Measurements from ENCODE around the gene GSTA4.
"Not testable (repeated sequence)": the region's sequence is repeated elsewhere in the genome, so short reads cannot be mapped to it uniquely, and the experiment has no call there.

The GSTA4 gene

DNA sequence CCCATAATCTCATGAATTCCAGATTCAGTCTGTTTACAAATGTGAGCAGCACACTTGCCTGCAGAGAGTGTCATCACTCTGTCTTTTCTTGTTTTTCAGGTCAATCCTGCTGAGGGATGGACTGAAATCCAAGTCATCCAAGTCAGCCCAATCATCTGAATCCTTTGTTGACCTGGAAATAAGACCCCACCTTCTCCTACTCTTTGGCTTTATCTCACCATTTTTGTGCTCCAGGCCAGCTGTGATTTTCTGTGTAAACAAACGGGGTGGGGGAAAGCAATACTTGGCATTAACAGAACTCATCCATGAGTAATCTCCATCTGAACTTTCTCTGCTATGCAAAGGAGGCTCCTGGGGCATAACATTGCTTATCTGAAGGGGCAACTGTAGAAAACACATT lies 16.9 kb upstream of the GSTA4 start:
- no peak for DNase-seq

DNA sequence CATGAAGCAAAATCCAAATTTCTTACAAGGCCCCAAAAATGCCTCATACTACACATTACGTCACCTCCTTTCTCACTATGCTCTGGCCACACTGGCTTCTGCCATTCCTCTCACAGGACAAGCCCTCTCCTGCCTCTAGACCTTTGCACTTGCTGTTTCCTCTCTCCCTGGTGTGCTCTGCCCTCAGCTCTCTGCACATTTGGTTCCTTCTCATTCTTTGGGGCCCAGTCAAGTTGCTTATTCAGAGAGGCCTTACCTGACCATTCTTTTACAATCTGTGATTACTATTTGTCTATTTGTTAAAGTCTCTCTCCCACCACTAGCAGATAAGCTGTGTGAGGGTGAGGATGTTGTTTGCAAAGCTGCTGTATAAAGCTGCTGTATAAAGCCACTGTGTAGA lies 15.4 kb upstream of the GSTA4 start:
- no peak for DNase-seq

DNA sequence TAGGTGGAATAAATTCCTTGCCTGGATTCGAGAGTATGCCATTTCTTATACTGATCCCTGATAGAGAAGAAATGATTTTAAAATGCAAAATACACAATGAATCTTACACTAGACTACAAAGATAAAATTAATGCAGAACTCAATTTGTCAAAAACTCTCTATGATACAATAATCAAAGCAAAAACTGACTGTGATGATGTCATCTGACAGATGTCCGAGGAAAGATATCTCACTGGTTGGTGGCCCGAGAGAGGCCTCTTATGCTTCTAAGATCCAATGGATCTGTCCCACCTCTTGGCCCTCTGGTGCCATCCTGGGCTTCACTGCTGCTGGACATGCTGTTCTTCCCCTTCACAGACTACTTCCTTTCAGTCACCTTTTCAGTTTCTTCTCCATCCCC lies 14.4 kb upstream of the GSTA4 start:
- no peak for DNase-seq

DNA sequence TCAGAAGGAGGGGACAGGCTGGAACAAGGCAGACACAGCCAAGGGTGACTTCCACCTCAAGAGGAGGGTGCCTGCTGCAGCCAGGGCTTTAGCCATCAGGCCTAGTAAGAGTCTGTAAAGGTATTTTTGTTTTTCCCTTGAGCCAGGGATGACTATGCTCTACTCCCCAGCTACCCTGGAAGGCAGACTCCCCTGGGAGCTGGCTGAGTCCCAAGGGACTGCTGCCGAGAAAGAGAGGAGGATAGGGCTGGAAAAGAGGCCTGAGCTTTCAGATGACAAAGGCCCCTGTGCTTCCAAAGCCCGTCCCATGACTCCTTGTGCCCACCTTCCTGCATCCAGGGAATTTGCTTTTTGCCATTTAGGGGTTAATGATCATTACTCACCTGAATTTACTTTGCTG lies 14.0 kb upstream of the GSTA4 start:
- DNase-seq, result no peak

DNA sequence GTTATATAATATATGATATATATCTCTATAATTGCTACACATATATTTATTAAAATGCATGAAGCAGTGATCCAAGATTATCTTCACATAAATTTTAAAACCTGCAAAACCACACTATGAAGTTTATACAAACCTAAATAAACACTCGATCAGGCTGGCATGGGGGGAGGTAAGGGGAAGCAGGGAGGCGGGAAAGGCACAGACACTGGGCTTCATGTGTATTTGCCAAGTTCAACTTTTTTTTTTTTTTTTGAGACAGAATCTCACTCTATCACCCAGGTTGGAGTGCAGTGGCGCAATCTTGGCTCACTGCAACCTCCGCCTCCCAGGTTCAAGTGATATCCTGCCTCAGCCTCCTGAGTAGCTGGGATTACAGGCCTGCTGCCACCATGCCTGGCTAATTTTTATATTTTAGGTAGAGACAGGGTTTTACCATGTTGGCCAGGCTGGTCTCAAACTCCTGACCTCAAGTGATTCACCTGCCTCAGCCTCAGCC lies 13.2 kb upstream of the GSTA4 start:
- not testable (repeated sequence) for DNase-seq

DNA sequence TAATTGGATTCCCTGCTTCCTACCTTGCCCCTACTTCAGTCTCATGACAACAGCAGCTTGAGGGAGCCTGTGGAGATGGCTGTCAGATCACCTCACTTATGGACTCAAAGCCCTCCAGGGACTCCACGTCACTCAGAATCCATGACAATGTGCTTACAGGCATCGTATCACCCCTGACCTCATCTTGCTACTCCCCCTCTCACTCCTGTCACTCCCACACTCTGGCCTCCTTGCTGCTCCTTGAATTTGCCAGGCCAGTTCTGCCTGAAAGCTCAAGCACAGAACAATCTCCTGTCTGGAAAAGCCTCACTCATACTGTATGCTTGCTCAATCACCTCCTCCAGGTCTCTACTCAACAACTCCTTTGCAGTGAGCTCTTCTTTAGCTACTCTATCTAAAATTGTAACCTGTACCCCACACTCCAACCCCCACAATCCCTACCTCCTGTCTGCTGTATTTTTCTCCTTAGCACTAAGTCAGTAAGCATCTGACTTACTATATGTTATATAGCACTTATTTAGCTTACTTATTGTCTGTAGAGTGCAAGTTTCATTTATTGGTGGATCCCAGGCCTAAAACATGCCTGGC lies 10.7 kb upstream of the GSTA4 start:
- no peak for DNase-seq

DNA sequence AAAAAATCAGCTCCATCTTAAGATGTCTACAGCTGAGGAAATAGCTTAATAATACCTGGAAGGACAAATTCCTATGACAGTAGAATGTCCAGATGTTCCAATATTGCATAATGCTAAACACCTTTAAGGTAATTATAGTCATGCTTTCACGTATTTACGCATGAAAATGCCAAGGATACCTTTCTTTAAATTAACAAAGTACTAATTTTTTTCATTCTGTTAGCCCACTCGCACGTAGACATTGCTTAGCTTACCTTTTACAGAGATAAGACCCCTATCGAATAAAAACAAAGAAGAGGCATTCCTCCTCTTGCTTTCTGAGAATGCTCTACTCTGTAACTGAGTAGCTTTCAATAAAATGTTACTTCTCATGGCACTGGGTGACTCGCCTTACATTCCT lies 4.4 kb upstream of the GSTA4 start:
- no peak for DNase-seq

DNA sequence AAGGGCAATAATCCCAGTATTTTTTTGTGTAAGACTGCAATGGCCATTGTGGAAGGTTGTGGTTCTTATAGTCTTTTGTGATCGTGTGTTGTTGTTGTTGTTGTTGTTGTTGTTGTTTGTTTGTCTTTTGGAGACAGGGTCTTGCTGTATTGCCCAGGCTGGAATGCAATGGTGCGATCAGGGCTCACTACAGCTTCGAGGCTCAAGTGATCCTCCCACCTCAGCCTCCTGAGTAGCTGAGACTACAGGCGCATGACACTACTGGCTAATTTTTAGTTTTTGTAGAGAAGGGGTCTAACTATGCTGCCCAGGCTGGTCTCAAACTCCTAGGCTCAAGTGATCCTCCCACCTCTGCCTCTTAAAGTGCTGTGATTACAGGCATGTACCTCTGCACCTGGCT lies 3.5 kb upstream of the GSTA4 start:
- DNase-seq, result no peak

DNA sequence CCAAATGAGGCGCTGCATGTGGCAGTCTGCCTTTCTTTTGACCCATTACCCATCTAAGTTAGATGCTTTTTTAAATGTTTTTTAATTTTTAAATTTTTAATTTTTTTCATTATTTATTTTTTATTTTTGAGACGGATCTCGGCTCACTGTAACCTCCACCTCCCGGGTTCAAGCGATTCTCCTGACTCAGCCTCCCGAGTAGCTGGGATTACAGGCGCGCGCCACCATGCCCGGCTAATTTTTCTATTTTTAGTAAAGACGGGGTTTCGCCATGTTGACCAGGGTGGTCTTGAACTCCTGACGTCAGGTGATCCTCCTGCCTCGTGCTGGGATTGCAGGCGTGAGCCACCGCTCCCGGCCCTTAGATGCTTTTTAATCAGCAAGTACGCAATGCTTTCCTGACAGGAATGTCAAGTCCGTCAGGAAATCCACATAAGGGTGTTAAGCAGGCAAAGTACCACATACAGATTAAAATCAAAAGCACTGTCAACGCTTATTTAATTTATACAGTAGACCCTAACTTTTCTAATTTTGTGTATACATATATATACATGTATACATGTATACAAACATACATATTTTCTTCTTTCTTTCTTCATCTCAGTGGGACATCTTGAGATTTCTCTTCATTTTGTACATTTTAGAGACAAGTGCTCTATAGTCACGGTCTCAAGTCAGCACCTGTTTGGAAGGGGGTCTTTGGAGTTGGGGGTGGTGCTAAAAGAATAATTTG lies 995 bp upstream of the GSTA4 start:
- DNase-seq, result peak; percentile 87

DNA sequence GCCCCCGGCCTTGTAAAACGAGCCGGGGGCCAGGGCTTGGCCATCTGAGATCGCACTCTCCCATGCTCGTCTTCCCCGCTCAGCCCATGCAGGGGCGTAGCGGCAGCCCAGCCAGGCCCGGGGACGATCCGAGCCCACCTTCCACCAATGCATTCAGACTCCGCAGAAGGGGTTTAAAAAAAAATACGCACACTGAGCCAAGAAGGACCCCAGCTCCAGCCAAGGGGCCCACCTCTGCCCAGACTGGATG lies 320 bp downstream of the GSTA4 start:
- DNase-seq, result no peak

DNA sequence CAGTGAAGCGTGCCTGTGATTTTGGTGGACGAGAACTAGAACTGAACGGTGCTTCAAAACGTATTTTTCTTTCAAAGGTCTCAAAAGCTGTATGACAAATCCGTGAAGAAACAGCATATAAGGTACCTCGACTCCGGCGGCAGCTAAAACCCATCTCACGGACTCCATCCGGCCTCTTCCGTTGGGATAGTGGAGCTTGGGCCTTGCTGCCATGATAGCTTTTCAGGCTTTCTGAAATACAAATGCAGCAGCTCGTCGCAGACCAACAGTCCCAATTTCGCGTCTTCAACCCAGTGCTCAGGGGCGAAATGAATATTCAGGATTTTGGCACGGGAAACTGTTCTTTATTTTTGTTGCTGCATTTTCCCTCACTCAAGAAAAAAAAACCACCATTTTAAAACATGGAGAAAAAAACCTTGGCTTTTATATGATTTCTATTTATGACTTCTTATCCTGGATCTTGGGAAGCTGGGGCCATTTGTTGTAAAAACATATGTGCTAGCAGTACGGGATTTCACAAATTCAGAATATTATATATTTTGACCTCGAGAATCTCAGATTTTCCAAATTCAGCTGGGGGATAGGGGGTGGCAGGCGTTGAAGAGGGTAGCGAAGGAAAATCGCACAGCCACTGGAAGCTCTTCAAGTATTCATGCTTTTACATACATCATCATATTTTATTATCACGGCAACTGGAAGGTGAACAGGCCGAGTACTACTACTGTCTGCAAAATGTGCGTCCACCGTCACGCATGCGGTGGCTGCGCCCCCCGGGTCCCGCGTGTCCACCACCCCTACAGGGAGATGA lies 849 bp downstream of the GSTA4 start:
- no peak for DNase-seq

DNA sequence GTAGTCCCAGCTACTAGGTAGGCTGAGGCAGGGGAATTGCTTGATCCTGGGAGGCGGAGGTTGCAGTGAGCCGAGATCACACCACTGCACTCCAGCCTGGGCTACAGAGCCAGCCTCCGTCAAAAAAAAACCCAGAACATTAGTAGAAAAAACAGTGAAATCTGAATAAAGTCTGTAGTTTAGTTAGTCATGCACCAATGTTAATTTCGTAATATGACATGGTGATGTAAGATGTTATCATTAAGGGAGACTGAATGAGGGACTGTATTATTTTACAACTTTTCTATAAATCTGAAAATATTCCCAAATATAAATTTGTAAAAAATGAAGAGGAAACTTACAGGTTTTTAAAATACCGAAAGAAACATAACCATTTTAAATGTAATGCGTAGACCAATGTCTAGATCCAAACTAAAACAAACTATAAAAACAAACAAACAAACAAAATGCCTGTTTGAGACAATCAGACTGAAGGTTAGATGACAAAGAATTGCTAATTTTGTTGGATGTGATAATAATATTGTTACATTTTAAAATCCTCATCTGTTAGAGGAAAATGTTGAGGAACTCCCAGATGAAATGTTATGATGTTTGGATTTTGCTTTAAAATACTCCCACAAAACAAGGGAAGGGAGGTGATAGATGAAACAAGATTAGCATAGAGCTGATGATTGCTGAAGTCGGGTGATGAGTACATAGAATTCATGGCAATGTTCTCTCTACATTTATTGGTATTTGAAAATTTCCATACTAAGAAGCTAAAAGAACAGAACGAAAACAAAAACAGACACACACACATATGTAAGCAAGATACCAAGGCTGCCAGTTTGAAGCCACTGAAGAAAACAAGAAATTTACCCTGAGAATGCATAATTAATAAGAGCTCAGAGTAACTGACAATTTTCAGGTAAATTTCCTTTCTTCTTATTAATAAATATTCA lies 1.8 kb downstream of the GSTA4 start:
- no peak for DNase-seq

DNA sequence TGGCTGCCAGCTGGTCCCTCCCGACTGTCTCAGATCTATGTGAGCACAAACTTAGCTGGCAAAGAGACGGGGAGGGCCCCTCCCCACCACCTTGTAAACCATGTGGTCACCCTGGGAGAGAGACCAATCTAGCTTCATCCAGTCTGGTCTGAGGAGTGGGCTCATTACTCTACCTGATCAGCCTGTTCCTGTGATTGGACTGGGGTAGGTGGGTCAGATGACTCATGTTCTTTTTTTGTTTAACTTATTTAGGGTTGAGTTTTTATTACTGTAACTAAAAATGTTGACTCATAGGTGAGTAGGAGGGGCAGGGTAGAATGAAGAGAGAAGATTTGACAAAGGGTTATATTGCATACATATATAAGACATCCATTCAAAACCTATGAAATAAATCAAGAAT lies 4.7 kb downstream of the GSTA4 start:
- no peak for DNase-seq

DNA sequence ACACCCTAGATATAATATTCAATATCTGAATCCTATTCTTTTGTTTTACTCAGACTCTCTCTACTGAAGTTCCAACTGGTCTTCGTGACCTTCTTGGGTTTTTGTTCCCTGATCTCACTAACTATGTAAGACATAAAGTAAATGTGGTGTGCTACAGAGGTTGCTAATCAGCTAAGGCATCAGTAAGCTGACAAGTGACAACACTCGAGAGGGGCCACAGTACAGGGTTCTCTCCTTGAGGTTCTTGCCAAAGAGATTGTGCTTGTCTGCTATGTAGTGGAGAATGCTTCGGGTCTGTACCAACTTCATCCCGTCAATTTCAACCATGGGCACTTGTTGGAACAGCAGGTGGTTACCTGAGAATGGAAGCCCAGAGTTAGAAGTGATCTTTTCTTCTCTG lies 9.9 kb downstream of the GSTA4 start:
- no peak for DNase-seq

DNA sequence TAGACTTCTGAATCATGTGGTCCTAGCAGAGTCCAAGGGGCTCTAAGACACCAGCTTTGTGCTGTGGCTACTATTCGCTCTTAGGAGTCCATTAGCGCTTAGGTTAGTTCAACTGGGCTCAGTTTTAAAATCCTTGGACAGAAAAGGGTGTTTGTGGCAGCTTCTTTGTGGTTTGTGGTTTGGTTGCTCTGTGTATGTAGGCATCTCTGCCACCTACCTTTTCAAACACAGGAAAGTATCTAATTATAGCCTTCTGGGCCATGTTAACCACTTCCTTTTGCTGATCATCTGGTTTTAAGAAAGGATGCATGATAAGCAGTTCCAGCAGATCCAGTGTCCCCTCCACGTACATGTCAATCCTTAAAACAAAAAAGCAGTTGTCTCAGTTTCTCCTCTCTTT lies 10.8 kb downstream of the GSTA4 start:
- DNase-seq, result peak; percentile 65

DNA sequence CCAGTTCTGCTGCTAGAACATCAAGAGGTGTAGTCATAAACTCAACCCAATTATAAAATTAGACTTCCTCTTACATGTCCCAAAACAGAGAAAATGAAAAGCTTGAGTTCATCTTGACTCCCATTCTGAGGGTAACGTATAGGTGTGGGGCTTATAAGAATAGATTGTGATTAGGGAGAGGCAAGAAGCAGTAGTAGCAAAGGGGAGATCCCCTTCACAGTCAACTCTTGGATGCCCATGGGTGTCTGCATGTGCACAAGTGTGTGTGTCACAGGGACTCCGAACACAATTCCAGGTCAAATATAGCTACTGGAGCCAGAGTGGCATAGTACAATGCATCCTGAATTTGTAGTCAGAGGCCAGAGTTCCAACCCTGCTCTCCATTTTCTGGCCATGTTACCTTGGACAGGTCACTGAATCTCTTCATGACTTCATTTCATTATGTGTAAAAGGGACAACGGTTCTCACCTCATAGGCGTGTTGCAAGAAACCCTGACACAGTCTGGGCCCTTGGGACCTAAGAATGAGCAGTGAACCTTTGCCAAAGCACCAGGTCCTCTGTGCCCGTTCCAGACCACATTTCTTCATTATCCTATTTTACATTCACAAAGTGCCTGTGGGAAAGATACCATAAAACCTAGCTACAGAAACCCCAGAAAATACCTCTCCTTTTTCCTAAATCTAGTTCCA lies 11.8 kb downstream of the GSTA4 start:
- DNase-seq, result no peak

DNA sequence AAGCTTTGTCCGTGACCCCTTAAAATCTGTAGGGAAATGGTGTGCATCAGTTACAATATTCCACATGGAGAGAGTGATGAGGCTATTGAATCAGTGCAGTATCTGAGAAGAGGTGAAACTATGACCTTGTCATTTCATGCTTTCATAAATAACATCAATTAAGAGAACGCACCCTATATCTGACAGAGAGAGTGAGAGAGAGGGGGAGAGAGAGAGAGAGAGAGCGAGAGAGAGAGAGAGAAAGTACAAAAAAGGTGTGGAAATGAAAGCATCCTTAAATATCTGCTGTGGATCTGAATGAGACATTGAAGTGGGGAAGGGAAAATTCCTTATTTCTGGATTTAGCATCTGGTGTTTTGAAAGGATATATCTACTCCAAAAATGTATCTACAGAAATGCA lies 12.4 kb downstream of the GSTA4 start:
- DNase-seq, result no peak

DNA sequence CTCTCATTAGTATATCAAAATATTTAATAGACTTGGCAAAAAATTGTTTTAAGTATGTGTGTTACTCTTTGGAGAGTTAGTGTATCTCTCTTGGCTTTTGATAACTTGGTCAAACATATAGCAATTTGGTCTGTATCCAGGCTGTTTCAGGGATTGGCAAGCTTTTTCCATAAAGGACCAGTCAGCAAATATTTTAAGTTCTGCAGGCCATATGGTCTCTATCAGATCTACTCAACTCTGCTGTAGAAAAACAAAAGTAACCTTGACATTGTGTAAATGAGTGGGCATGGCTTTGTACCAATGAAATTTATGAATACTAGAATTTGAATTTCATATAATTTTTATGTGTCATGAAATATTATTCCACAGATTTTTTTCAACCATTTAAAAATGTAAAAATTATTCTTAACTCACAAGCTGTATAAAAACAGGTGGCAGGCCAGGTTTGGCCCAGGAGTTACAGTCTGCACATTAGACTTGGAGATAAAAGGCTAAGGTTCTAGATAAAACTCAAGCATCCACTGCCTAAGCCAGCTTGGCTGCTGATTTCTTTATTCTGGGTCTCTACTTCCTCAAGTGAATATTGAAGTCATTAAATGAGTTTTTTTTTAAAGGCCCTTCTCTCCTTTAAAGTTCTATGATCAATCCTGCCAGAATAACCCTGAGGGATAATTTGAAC lies 13.7 kb downstream of the GSTA4 start:
- DNase-seq, result no peak

DNA sequence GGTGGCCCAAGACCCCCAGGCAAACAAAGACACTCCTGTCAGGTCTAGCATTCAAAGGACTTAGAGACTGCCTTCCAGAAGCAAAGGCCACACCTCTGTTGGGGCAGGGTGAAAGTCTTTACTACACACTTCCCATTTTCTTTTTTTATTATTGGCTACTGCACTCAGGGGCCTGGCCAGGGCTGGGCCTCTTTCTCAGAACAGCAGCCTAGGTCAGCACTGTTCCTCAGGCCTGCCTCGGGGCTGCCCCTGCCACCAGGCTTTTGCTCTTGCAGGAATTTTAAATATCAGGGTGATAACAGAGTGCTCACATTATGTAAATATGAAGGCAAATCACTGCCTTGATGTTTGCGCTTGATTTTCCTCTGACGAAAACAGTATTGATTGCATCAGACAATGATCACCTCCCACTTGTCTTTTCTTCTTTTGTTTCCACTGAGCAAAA lies 18.5 kb downstream of the GSTA4 start:
- DNase-seq, result no peak

DNA sequence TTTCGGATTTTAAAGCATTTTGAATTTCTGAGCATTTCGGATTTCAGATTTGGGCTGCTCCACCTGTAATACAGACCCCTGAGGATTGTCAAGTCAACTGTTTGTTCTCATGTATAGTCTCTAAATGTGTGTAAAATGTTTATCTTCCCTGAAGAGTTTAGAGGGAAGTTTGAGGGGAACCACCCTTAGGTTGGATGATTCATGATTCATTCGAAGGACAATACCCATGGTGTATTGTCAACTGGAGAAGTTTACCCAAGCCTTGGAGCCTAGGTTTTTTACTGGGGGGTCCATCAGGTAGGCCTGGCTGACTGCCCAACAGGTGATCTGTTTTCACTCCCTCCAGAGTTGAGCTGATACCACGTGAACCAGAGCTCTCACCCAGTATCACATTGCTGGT lies 18.9 kb downstream of the GSTA4 start:
- no peak for DNase-seq

DNA sequence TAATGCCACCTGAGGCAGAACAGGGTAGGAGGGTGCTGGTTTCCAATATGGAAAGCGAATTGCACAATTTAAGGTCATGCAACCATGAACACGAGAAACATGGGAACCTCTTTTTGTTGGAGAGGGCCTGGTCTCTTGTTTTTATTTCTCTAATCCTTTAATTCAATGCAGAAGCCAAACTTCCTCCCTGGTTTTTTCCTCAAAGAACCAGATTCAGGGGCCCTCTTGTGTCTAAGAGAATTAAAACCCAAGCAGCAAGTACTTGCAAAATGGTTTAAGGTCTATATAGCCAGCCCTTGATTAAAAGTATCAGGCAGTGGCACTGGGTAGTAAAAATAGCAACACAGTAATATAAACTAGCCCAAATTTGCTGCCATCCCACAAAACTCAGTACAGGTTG lies 19.5 kb downstream of the GSTA4 start:
- DNase-seq, result no peak

DNA sequence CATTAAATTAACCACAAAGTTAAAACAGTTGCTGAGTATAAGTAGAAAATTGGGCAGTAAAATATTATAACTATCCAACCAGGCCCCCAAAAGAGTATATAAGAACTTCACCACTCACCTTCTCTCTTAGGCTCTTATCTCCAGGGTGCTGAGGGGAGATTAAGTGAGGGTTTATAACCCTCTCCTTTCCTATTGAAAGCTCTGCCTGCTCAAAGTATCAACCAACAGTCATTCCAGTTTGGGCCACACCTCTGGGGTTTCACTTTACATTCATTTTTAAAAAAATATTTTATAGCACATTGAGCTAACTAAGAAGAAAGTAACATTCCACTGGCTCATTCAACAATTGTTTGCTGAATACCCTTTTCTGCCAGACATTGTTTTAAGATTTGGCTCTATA lies 22.1 kb downstream of the GSTA4 start:
- DNase-seq, result peak; percentile 55
